Peyer's patch (tissue), 4 donors: ENCODE data around the gene SNRPD3. TPM values are rescaled to one million over a fixed set of nuclear protein-coding genes. Genes with fewer than 3 reads are reported as not detected.

Source experiments
- DNase-seq, 3 donors: peaks; one replicate each; pipeline ENCODE4 v3.0.0-alpha.2; 2017 to 2019
- H3K27ac ChIP-seq, 4 donors: fragments of 200-600 bp; sonication (generic); one replicate each; pipeline ENCODE4 v1.5.1; 2016 to 2019
- H3K27me3 ChIP-seq, 2 donors: fragments of 200-600 bp; sonication (generic); one replicate each; pipeline ENCODE4 v1.5.1; 2019
- H3K36me3 ChIP-seq, 3 donors: fragments of 200-600 bp; sonication (generic); one replicate each; pipeline ENCODE4 v1.5.1; 2016 to 2019
- H3K4me1 ChIP-seq, 4 donors: fragments of 200-600 bp; sonication (generic); one replicate each; pipeline ENCODE4 v1.5.1; 2016 to 2019
- H3K4me3 ChIP-seq, 4 donors: fragments of 200-600 bp; sonication (generic); 1 replicate in 3 of 4; 2 replicates in 1 of 4; pipeline ENCODE4 v1.5.1; 2016 to 2019; ENCODE audit warnings: mild to moderate bottlenecking in 1 of 4
- H3K9me3 ChIP-seq, 4 donors: fragments of 200-600 bp; sonication (generic); one replicate each; pipeline ENCODE4 v1.5.1; 2016 to 2019; ENCODE audit warnings: mild to moderate bottlenecking in 1 of 4
- CTCF ChIP-seq, 6 experiments: fragments of 450-650 bp in 4 of 6; fragments of 200-600 bp in 2 of 6; sonication (generic) in 1 of 6; IDR thresholded peaks; one replicate each; pipeline ENCODE4 v1.5.1; 2017 to 2019; ENCODE audit warnings: antibody characterized with exemption in 6 of 6, mild to moderate bottlenecking in 3 of 6, moderate library complexity in 1 of 6
- POLR2A ChIP-seq, 2 donors: fragments of 450-650 bp; IDR thresholded peaks; one replicate each; pipeline ENCODE4 v1.5.1; 2017; ENCODE audit warnings: antibody characterized with exemption in 2 of 2, mild to moderate bottlenecking in 2 of 2, moderate library complexity in 2 of 2
- total RNA-seq, 4 donors: library from RNA; depleted of rRNA; stranded (reverse); fragments of >200 nt; gene quantifications; one replicate each; pipeline ENCODE4 v1.1.0, GENCODE V29; 2016

SNRPD3 gene
- total RNA-seq, 4 donors from 2014 or later: 99.6 to 149 (median 131) TPM

DNA sequence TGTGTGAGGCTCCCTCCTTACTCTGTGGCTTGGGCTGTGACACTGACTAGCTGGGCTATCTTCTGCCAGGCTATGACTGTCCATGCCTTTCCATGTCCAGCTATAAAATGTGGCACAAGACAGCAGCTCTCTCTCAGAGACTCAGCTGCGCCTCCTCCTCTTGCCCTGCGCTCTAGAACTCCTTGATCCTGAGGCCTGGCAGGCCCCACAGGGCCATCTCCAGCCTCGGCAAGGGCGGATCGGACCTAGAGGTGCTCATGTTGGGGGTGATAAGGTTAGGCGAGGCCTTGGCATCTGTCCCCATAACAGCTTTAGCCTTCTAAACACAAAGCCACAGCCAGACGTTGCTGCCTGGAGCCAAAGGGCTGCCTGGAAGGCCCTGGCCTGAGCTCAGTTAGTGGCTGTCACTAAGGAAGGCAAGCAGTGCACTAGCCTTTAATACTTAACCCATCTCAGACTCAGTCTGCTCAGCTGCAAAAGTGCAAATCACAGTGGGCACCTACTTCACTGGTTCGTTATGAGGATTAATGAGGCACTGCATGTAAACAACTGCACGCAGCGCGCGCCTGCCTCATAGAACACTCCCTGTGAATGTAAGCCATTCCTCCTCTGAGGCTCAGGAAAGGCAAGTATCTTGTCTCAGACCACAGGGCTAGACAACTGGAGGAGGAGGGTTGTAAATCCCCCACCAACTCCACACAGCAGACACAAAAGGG lies 2.0 kb upstream of the SNRPD3 start:
- peaks cover 0 to 68% (median 16%) of the 10 kb centered on the region in 4 donors for H3K4me1 ChIP-seq
- H3K9me3 ChIP-seq: no peaks in the 10 kb centered on the region
- peak overlapping the region; percentile 87 to 99 (median 96) for H3K27ac ChIP-seq
- peak overlapping the region; percentile 76 to 92 (median 80) for H3K4me3 ChIP-seq
- H3K36me3 ChIP-seq: peaks cover 0 to 25% (median 0%) of the 10 kb centered on the region in 3 donors
- peak in 2 of 3 donors; percentile 69 to 74 for DNase-seq
- TF ChIP-seq POLR2A (IDR thresholded peaks at IDR 0.05) (peak; percentile 60 to 63), CTCF (IDR thresholded peaks at IDR 0.05) (no peak)
- H3K27me3 ChIP-seq: no peaks in the 10 kb centered on the region

DNA sequence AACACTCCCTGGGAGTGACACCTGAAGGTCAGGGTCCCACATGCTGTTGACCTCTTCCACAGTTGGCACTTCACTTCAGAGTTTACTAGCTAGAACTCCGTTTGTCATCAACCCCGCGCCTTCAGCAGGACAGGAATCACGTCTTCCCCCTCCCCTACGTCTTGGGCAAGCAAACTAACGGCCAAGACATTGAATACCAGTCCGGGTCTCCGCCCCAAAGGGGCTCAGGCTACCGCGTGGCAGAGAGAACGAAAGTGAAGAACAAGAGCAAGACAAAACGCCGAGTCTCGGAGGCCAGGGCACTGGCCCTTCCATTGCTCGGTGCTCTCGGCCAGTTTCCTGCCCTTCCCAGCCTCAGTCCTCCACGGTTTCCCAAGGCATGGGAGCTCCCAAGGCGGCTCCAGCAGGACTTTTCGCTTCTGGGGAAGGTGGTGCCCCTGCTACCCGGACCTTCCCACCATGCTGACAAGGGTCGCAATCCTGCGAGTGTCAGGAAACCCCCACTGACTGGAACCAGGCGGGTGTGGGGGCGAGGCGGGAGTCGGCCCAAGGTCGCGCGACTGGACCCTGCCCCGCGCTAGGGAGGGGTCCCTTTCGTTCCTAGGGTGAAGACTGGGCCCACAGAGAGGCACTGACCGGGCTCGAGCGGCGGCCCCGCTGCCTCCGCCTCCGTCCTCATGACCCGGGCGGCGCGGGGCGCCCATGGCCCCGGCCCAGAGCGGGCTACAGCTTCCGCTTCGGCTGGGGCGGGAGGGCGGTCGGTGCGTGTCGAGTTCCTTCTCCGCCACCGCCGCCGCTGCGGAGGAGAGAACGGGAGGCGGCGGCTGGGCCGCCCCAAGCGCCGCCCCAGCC lies 1.3 kb upstream of the SNRPD3 start, which contains the start of gene GUCD1:
GUCD1 (minus strand) TSS at position 826 of the 852 bp plus-strand sequence; CDS start at position 679, 147 bp downstream.
- Histone ChIP-seq H3K9me3 (no peaks in the 10 kb centered on the region), H3K27ac (peak within 1 kb of the TSS; percentile 87 to 99 (median 96)), H3K4me1 (peaks cover 0 to 66% (median 16%) of the 10 kb centered on the region in 4 donors), H3K36me3 (peaks cover 0 to 27% (median 0%) of the 10 kb centered on the region in 3 donors), H3K27me3 (no peaks in the 10 kb centered on the region), H3K4me3 (peak within 1 kb of the TSS; percentile 76 to 92 (median 80))
- peak; percentile 29 to 72 (median 65) for DNase-seq
- TF ChIP-seq POLR2A (IDR thresholded peaks at IDR 0.05) (peak; percentile 96), CTCF (IDR thresholded peaks at IDR 0.05) (no peak)

DNA sequence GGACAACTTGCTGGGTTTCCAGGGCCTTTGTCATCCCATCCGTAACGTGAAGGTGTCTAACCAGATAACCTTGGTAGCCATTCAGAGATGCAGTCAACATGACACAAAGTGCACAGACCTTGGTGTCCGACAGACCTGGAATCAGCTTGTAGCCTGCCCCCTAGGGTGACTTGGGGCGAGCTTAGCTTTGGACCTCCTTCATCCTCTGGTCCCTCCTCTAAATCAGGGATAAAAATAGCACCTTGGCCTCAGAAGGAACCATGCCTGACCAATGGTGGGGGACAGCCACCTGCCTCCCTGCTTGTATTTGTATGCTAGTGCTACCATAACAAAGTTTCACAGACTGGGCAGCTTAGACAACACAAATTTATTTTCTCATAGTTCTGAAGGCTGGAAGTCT lies 3.7 kb downstream of the SNRPD3 start:
- H3K4me1 ChIP-seq: peaks cover 0 to 41% (median 4%) of the 10 kb centered on the region in 4 donors
- no peak overlapping the region for H3K4me3 ChIP-seq
- H3K9me3 ChIP-seq: no peaks in the 10 kb centered on the region
- DNase-seq: peak in 1 of 3 donors; percentile 13
- H3K36me3 ChIP-seq: peaks cover 0 to 54% (median 0%) of the 10 kb centered on the region in 3 donors
- no peaks in the 10 kb centered on the region for H3K27me3 ChIP-seq
- TF ChIP-seq POLR2A (IDR thresholded peaks at IDR 0.05) (no peak), CTCF (IDR thresholded peaks at IDR 0.05) (no peak)
- no peak overlapping the region for H3K27ac ChIP-seq

DNA sequence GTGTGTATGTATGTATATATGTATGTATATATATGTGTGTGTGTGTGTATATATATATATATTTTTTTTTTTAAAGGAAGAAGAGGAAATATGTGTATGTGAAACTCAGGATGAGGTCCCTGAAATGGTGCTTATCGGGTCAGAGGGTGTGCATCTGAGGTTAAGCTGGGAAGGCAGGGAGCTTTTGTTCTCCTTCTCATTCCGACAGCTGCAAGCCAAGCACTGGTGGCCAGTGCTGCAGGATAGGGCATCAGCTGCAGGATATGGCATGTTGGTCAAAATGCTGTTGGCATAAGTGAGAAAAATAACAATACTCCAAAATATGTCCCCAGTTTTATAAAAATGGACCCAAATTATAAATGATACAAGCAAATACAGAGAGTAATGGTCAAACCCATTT lies 7.4 kb downstream of the SNRPD3 start:
- peaks cover 0 to 41% (median 0%) of the 10 kb centered on the region in 4 donors for H3K4me1 ChIP-seq
- H3K9me3 ChIP-seq: no peaks in the 10 kb centered on the region
- no peak overlapping the region for H3K4me3 ChIP-seq
- H3K27me3 ChIP-seq: no peaks in the 10 kb centered on the region
- TF ChIP-seq POLR2A (IDR thresholded peaks at IDR 0.05) (no peak), CTCF (IDR thresholded peaks at IDR 0.05) (no peak)
- no peak overlapping the region for H3K27ac ChIP-seq
- DNase-seq: no peak
- H3K36me3 ChIP-seq: peaks cover 0 to 52% (median 0%) of the 10 kb centered on the region in 3 donors

DNA sequence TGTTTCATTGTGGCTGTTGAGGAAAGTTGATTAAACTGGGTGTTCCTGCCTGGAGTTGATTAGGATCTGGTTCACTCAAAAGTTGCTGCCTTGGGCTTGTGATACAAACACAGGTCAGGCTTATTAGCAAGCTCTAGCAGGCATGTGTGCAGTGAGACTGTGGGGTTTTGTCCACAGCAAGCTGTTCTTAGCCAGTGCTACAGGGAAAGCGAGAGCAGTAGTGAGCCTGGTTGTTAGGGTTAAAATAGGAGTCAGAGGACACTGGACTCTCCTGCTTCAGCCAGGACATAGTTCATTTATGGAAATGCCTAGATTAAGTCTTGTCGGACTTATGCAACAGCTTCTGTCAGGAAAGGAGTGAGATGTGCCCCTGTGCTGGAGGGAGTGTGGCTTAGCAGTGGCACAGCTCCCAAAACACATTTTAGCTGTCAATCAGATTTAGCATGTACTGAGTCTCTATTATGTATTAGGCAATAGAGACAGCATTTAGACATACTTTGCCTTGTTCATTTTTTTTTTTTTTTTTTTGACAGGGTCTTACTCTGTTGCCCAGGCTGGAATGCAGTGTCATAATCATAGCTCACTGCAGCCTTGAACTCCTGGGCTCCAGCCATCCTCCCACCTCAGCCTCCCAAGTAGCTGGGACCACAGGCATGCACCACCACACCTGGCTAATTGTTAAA lies 8.7 kb downstream of the SNRPD3 start:
- peaks cover 0 to 52% (median 0%) of the 10 kb centered on the region in 3 donors for H3K36me3 ChIP-seq
- H3K4me1 ChIP-seq: peaks cover 0 to 35% (median 0%) of the 10 kb centered on the region in 4 donors
- peak overlapping the region in 1 of 4 donors; percentile 37 for H3K27ac ChIP-seq
- H3K9me3 ChIP-seq: no peaks in the 10 kb centered on the region
- DNase-seq: no peak
- no peaks in the 10 kb centered on the region for H3K27me3 ChIP-seq
- TF ChIP-seq POLR2A (IDR thresholded peaks at IDR 0.05): no peak
- no peak for TF ChIP-seq CTCF (IDR thresholded peaks at IDR 0.05)
- no peak overlapping the region for H3K4me3 ChIP-seq
